Activated CD8-positive, alpha-beta memory T cell treated with anti-CD3 and anti-CD28 coated beads, Interleukin-2, amount 50 U/mL, for 24 hours (primary cell): ENCODE data around the gene ASB6.
"Not testable (repeated sequence)": the region's sequence is repeated elsewhere in the genome, so short reads cannot be mapped to it uniquely, and the experiment has no call there.

ENCODE experiments used
- DNase-seq: peaks from one replicate; pipeline ENCODE4 v3.0.0-alpha.2; 2020; ENCODE audit errors: extremely low read depth

The ASB6 gene

GRCh38 chr9:129643706-129644105, 1.8 kb upstream of the ASB6 start:
- no peak for DNase-seq

- no peak for DNase-seq
Observed at GRCh38 chr9:129640871-129641749, 841 bp downstream of the ASB6 start.

- DNase-seq: no peak
Observed at GRCh38 chr9:129640086-129640870, 1.7 kb downstream of the ASB6 start.

GRCh38 chr9:129639756-129640085, 2.2 kb downstream of the ASB6 start:
- no peak for DNase-seq

- no peak for DNase-seq
Observed at GRCh38 chr9:129639034-129639630, 2.8 kb downstream of the ASB6 start.

- no peak for DNase-seq
Observed at GRCh38 chr9:129637673-129638439, 4.1 kb downstream of the ASB6 start.

GRCh38 chr9:129637102-129637501, 4.8 kb downstream of the ASB6 start:
- DNase-seq: no peak

GRCh38 chr9:129636343-129636742, 5.6 kb downstream of the ASB6 start:
- not testable (repeated sequence) for DNase-seq

- no peak for DNase-seq
Observed at GRCh38 chr9:129635099-129636065, 6.6 kb downstream of the ASB6 start.

GRCh38 chr9:129633848-129634247, 8.1 kb downstream of the ASB6 start:
- DNase-seq: no peak

- no peak for DNase-seq
Observed at GRCh38 chr9:129633207-129633606, 8.7 kb downstream of the ASB6 start.

GRCh38 chr9:129632460-129632859, 9.5 kb downstream of the ASB6 start:
- DNase-seq: no peak

- DNase-seq: no peak
Observed at GRCh38 chr9:129631674-129632129, 10.2 kb downstream of the ASB6 start.

- DNase-seq: no peak
Observed at GRCh38 chr9:129630967-129631673, 10.8 kb downstream of the ASB6 start.

- DNase-seq: no peak
Observed at GRCh38 chr9:129629251-129629820, 12.6 kb downstream of the ASB6 start.

GRCh38 chr9:129628709-129629108, 13.2 kb downstream of the ASB6 start:
- no peak for DNase-seq

GRCh38 chr9:129627556-129628440, 14.2 kb downstream of the ASB6 start:
- DNase-seq: no peak

- DNase-seq: no peak
Observed at GRCh38 chr9:129626625-129627284, 15.2 kb downstream of the ASB6 start.
